IMR-90 (cell line): ENCODE measurements around the gene UXS1. TPM values are rescaled to one million over a fixed set of nuclear protein-coding genes. Genes with fewer than 3 reads are reported as not detected.

Source experiments
- ATAC-seq: fragments of 200-7000 bp; cut with Tn5 transposase; 2 replicates; pipeline ENCODE4 v1.9.1; 2020; ENCODE audit warnings: low read depth, mild to moderate bottlenecking, moderate library complexity
- BruUV-seq: library from RNA; stranded (reverse); fragments of 400-500 nt; replicated peaks from 2 replicates; lab custom pipeline; 2021; lab: Mats Ljungman, UMichigan
- CTCF ChIA-PET: fragments of 300-600 bp; formaldehyde crosslinking; extraction: SDS; loops from one replicate; lab custom pipeline; 2021; ENCODE audit warnings: antibody characterized with exemption; lab: Yijun Ruan, JAX
- POLR2A ChIA-PET: fragments of 300-600 bp; sonication (Branson Sonifier 250); formaldehyde crosslinking; loops from one replicate; lab custom pipeline; 2022; ENCODE audit warnings: antibody characterized with exemption; ENCODE audit not compliant: unreplicated experiment; lab: Charles Lee
- DNase-seq: peaks from one replicate; pipeline ENCODE4 v3.0.0; 2013
- H2AFZ ChIP-seq: replicated peaks from 2 replicates; pipeline ENCODE3; 2013; ENCODE audit warnings: low read length, mild to moderate bottlenecking; ENCODE audit not compliant: poor library complexity
- H2AK5ac ChIP-seq: 2 replicates; pipeline ENCODE4 v1.6.1; 2013; ENCODE audit warnings: low read depth, low read length, inconsistent platforms
- H2AK9ac ChIP-seq: replicated peaks from 2 replicates; pipeline ENCODE3; 2013; ENCODE audit warnings: mild to moderate bottlenecking, low read depth, low read length, moderate library complexity; ENCODE audit not compliant: poor library complexity
- H2BK120ac ChIP-seq: 2 replicates; pipeline ENCODE4 v1.6.1; 2013; ENCODE audit warnings: low read depth, low read length, inconsistent platforms
- H2BK15ac ChIP-seq: 3 replicates; pipeline ENCODE4 v1.6.1; 2013; ENCODE audit warnings: low read depth, low read length, inconsistent platforms
- H2BK20ac ChIP-seq: 2 replicates; pipeline ENCODE4 v1.6.1; 2013; ENCODE audit warnings: low read depth, mild to moderate bottlenecking, inconsistent platforms, low read length, moderate library complexity
- H2BK5ac ChIP-seq: 2 replicates; pipeline ENCODE4 v1.6.1; 2013; ENCODE audit warnings: mild to moderate bottlenecking, low read depth, low read length, inconsistent platforms; ENCODE audit not compliant: poor library complexity, severe bottlenecking
- H3K14ac ChIP-seq: replicated peaks from 2 replicates; pipeline ENCODE4 v1.6.1; 2013; ENCODE audit warnings: low read depth, low read length, inconsistent platforms
- H3K18ac ChIP-seq: 2 replicates; pipeline ENCODE4 v1.6.1; 2013; ENCODE audit warnings: low read depth, low read length, control low read depth
- H3K23ac ChIP-seq: 2 replicates; pipeline ENCODE4 v1.6.1; 2013; ENCODE audit warnings: low read depth, low read length, inconsistent platforms
- H3K27ac ChIP-seq: 2 replicates; pipeline ENCODE4 v1.5.1; 2013; ENCODE audit warnings: mild to moderate bottlenecking, control low read depth, low read length; ENCODE audit not compliant: insufficient read depth
- H3K27me3 ChIP-seq: 2 replicates; pipeline ENCODE4 v1.6.1; 2013; ENCODE audit warnings: low read length; ENCODE audit not compliant: control insufficient read depth, insufficient read depth
- H3K36me3 ChIP-seq: 2 replicates; pipeline ENCODE4 v1.6.1; 2013; ENCODE audit warnings: low read length, mixed read lengths; ENCODE audit not compliant: control insufficient read depth, insufficient read depth
- H3K4ac ChIP-seq: 2 replicates; pipeline ENCODE4 v1.6.1; 2013; ENCODE audit warnings: low read depth, low read length, inconsistent platforms
- H3K4me1 ChIP-seq: 2 replicates; pipeline ENCODE4 v1.6.1; 2013; ENCODE audit warnings: low read length, mixed read lengths; ENCODE audit not compliant: control insufficient read depth, insufficient read depth
- H3K4me2 ChIP-seq: 2 replicates; pipeline ENCODE4 v1.6.1; 2013; ENCODE audit warnings: low read depth, mild to moderate bottlenecking, control low read depth, low read length, moderate library complexity
- H3K4me3 ChIP-seq: 2 replicates; pipeline ENCODE4 v1.5.1; 2013; ENCODE audit warnings: low read depth, mild to moderate bottlenecking, control low read depth, low read length, moderate library complexity; ENCODE audit not compliant: insufficient read depth
- H3K56ac ChIP-seq: 2 replicates; pipeline ENCODE4 v1.6.1; 2013; ENCODE audit warnings: low read length, inconsistent platforms; ENCODE audit not compliant: insufficient read depth; ENCODE audit errors: extremely low read depth
- H3K79me1 ChIP-seq, 2 experiments: 2 replicates each; pipeline ENCODE4 v1.6.1; 2013; ENCODE audit warnings: low read length in 2 of 2, inconsistent platforms in 1 of 2, low read depth in 1 of 2
- H3K9ac ChIP-seq: 2 replicates; pipeline ENCODE4 v1.6.1; 2013; ENCODE audit warnings: low read depth, low read length, control low read depth
- H3K9me1 ChIP-seq: 2 replicates; pipeline ENCODE4 v1.6.1; 2013; ENCODE audit warnings: low read length, inconsistent platforms; ENCODE audit not compliant: insufficient read depth
- H3K9me3 ChIP-seq: 2 replicates; pipeline ENCODE4 v1.6.1; 2013; ENCODE audit warnings: low read length; ENCODE audit not compliant: control insufficient read depth, insufficient read depth
- H4K20me1 ChIP-seq: 2 replicates; pipeline ENCODE4 v1.6.1; 2013; ENCODE audit warnings: low read length, inconsistent platforms; ENCODE audit not compliant: insufficient read depth
- H4K5ac ChIP-seq: 2 replicates; pipeline ENCODE4 v1.6.1; 2013; ENCODE audit warnings: mild to moderate bottlenecking, low read depth, low read length, control low read depth
- H4K8ac ChIP-seq, 2 experiments: 2 replicates each; pipeline ENCODE4 v1.6.1; 2013; ENCODE audit warnings: low read depth in 2 of 2, low read length in 2 of 2, control low read depth in 1 of 2, inconsistent platforms in 1 of 2
- H4K91ac ChIP-seq: 2 replicates; pipeline ENCODE4 v1.6.1; 2013; ENCODE audit warnings: low read depth, low read length, inconsistent platforms; ENCODE audit not compliant: insufficient read depth
- BHLHE40 ChIP-seq: fragments of 150-350 bp; IDR thresholded peaks from 2 replicates; pipeline ENCODE4 v1.6.1; 2016; ENCODE audit warnings: mild to moderate bottlenecking, low read depth, low read length
- CEBPB ChIP-seq: IDR thresholded peaks from 2 replicates; pipeline ENCODE4 v1.6.1; 2012; ENCODE audit warnings: low read depth, low read length, improper control_type of control experiment
- CHD1 ChIP-seq: IDR thresholded peaks from 2 replicates; pipeline ENCODE4 v1.6.1; 2012; ENCODE audit warnings: low read depth, low read length, improper control_type of control experiment
- FOS ChIP-seq: fragments of 150-350 bp; IDR thresholded peaks from 2 replicates; pipeline ENCODE4 v1.6.1; 2016; ENCODE audit warnings: low read depth, low read length
- MAFK ChIP-seq: IDR thresholded peaks from 2 replicates; pipeline ENCODE4 v1.6.1; 2012; ENCODE audit warnings: low read depth, low read length, improper control_type of control experiment
- MAZ ChIP-seq: IDR thresholded peaks from 2 replicates; pipeline ENCODE4 v1.6.1; 2012; ENCODE audit warnings: low read depth, mild to moderate bottlenecking, low read length, improper control_type of control experiment, moderate library complexity, borderline replicate concordance
- MXI1 ChIP-seq: IDR thresholded peaks from 2 replicates; pipeline ENCODE4 v1.6.1; 2012; ENCODE audit warnings: low read depth, mild to moderate bottlenecking, low read length, moderate library complexity, borderline replicate concordance
- NFE2L2 ChIP-seq: fragments of 150-350 bp; IDR thresholded peaks from 2 replicates; pipeline ENCODE4 v1.6.1; 2016; ENCODE audit warnings: low read depth, mild to moderate bottlenecking, low read length
- POLR2A ChIP-seq: IDR thresholded peaks from 2 replicates; pipeline ENCODE4 v1.6.1; 2012; ENCODE audit warnings: mild to moderate bottlenecking, low read depth, low read length
- RAD21 ChIP-seq: IDR thresholded peaks from 2 replicates; pipeline ENCODE4 v1.6.1; 2012; ENCODE audit warnings: low read length, improper control_type of control experiment
- RCOR1 ChIP-seq: IDR thresholded peaks from 2 replicates; pipeline ENCODE4 v1.6.1; 2012; ENCODE audit warnings: mild to moderate bottlenecking, low read length, improper control_type of control experiment; ENCODE audit not compliant: insufficient replicate concordance
- RFX5 ChIP-seq: IDR thresholded peaks from 2 replicates; pipeline ENCODE4 v1.8.0; 2012; ENCODE audit warnings: low read depth, mild to moderate bottlenecking, low read length, moderate library complexity
- SMC3 ChIP-seq: fragments of 150-350 bp; IDR thresholded peaks from 2 replicates; pipeline ENCODE4 v1.6.1; 2016; ENCODE audit warnings: low read depth, mild to moderate bottlenecking, antibody characterized with exemption, low read length, moderate library complexity
- USF2 ChIP-seq: fragments of 150-350 bp; IDR thresholded peaks from 2 replicates; pipeline ENCODE4 v1.6.1; 2017; ENCODE audit warnings: mild to moderate bottlenecking, antibody characterized with exemption, low read length, low read depth
- WGBS, 2 experiments: methylation state at CpG; one replicate each; pipeline versions ENCODE4 v1.1.5 to v1.1.7; 2013; ENCODE audit warnings: missing lambda C conversion rate in 2 of 2; ENCODE audit not compliant: insufficient read length in 1 of 2; ENCODE audit errors: extremely low coverage in 2 of 2; 5-methylcytosine and 5-hydroxymethylcytosine counted together
- dilution Hi-C: fragments of 300-500 bp; cut with HindIII; formaldehyde crosslinking; loops from one replicate; pipeline ENCODE4 v1.14.3; 2018; ENCODE audit warnings: low sequenced_read_pairs; ENCODE audit not compliant: unreplicated experiment
- in situ Hi-C: fragments of 300-500 bp; cut with MboI; formaldehyde crosslinking; loops from 3 replicates; pipeline ENCODE4 v1.14.3; 2019; ENCODE audit warnings: low sequenced_read_pairs, inconsistent platforms, mixed read lengths
- intact Hi-C: fragments of 100-400 bp; cut with micrococcal nuclease; formaldehyde crosslinking; loops from 2 replicates; pipeline ENCODE4 v1.10.0; 2022
- polyA plus RNA-seq, 3 experiments: library from polyadenylated mRNA; depleted of rRNA; stranded (reverse); fragments of >200 nt; gene quantifications; 2 replicates each; pipeline ENCODE4 v1.2.3, GENCODE V29; 2012; ENCODE audit warnings: low replicate concordance in 1 of 3
- total RNA-seq: library from RNA; depleted of rRNA; stranded (reverse); fragments of >200 nt; gene quantifications from 2 replicates; pipeline ENCODE4 v1.2.3, GENCODE V29; 2012
- TF ChIP-seq, protein P1 (sequence below): conservative IDR thresholded peaks from 2 replicates; pipeline ENCODE4 v1.5.1; 2012; ENCODE audit warnings: mild to moderate bottlenecking, low read depth, low read length, improper control_type of control experiment
- TF ChIP-seq, protein P2 (sequence below): fragments of 150-350 bp; IDR thresholded peaks from 2 replicates; pipeline ENCODE4 v1.6.1; 2016; ENCODE audit warnings: low read depth, mild to moderate bottlenecking, low read length, moderate library complexity, borderline replicate concordance

The UXS1 gene
- total and polyA plus RNA-seq, 2 of the 4 experiments (the other 2 are of a cell fraction), result 33.7 to 54.3 TPM

- ATAC-seq, result no peak
- no peak overlapping the region for H2AFZ ChIP-seq
- CTCF ChIA-PET, result no interaction called here
Observed at GRCh38 chr2:106177581-106177980, 16.5 kb downstream of the UXS1 start.

More at GRCh38 chr2:106177581-106177980, 16.5 kb downstream of the UXS1 start:
- Histone ChIP-seq H3K36me3 (no peaks in the 10 kb centered on the region), H3K9ac (no peak overlapping the region), H3K14ac (no peak overlapping the region), H3K4ac (no peak overlapping the region), H2BK120ac (no peak overlapping the region), H3K56ac (no peak overlapping the region), H4K20me1 (peaks cover 22% of the 10 kb centered on the region), H2BK5ac (no peak overlapping the region), H3K18ac (no peak overlapping the region), H3K4me3 (no peak overlapping the region), H4K8ac (no peak overlapping the region), H3K27ac (no peak overlapping the region), H2BK15ac (no peak overlapping the region), H3K79me1 (peaks cover 9 to 31% of the 10 kb centered on the region in 2 experiments; a peak in 3 of 4 replicates), H2BK20ac (no peak overlapping the region), H2AK9ac (no peak overlapping the region), H3K4me2 (no peak overlapping the region), H4K91ac (no peak overlapping the region), H3K9me3 (no peaks in the 10 kb centered on the region), H3K4me1 (peaks cover 2% of the 10 kb centered on the region; the same call in 1 of the 2 replicates), H3K23ac (no peak overlapping the region), H3K27me3 (no peaks in the 10 kb centered on the region), H4K5ac (no peak overlapping the region), H3K9me1 (peaks cover 2% of the 10 kb centered on the region; the same call in 1 of the 2 replicates), H2AK5ac (no peak overlapping the region)
- no peak for DNase-seq
- dilution Hi-C loops (no loop called here), in situ Hi-C loops (no loop called here), intact Hi-C loops (no loop called here)
- WGBS, 2 experiments, result 100% methylated on average over 2 of the region's 4 CpGs; no CpG with 5 or more reads in 1 of the 2 experiments
- POLR2A ChIA-PET, result interaction anchor here (0.5 kb wide), 1 partner anchor 11 kb away, joined by 3 read pairs; no protein-coding TSS in a partner anchor
- TF ChIP-seq CHD1, result no peak
- TF ChIP-seq MXI1, result no peak
- TF ChIP-seq RCOR1, result no peak
- no peak for TF ChIP-seq POLR2A
- no peak for TF ChIP-seq RFX5
- no peak for TF ChIP-seq MAFK
- no peak for TF ChIP-seq USF2
- TF ChIP-seq FOS, result no peak
- TF ChIP-seq SMC3, result no peak
- no peak for TF ChIP-seq RAD21
- TF ChIP-seq, protein P1, sequence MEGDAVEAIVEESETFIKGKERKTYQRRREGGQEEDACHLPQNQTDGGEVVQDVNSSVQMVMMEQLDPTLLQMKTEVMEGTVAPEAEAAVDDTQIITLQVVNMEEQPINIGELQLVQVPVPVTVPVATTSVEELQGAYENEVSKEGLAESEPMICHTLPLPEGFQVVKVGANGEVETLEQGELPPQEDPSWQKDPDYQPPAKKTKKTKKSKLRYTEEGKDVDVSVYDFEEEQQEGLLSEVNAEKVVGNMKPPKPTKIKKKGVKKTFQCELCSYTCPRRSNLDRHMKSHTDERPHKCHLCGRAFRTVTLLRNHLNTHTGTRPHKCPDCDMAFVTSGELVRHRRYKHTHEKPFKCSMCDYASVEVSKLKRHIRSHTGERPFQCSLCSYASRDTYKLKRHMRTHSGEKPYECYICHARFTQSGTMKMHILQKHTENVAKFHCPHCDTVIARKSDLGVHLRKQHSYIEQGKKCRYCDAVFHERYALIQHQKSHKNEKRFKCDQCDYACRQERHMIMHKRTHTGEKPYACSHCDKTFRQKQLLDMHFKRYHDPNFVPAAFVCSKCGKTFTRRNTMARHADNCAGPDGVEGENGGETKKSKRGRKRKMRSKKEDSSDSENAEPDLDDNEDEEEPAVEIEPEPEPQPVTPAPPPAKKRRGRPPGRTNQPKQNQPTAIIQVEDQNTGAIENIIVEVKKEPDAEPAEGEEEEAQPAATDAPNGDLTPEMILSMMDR, result no peak
- no peak for TF ChIP-seq NFE2L2
- TF ChIP-seq, protein P2, sequence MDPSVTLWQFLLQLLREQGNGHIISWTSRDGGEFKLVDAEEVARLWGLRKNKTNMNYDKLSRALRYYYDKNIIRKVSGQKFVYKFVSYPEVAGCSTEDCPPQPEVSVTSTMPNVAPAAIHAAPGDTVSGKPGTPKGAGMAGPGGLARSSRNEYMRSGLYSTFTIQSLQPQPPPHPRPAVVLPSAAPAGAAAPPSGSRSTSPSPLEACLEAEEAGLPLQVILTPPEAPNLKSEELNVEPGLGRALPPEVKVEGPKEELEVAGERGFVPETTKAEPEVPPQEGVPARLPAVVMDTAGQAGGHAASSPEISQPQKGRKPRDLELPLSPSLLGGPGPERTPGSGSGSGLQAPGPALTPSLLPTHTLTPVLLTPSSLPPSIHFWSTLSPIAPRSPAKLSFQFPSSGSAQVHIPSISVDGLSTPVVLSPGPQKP, result no peak
- TF ChIP-seq MAZ, result no peak
- TF ChIP-seq CEBPB, result no peak
- no peak for TF ChIP-seq BHLHE40
- no TSS peak for BruUV-seq
